Right atrium auricular region (tissue), 2 donors: ENCODE data around the gene CRABP1. TPM values are rescaled to one million over a fixed set of nuclear protein-coding genes. Genes with fewer than 3 reads are reported as not detected.

Source experiments
- DNase-seq: peaks from one replicate; pipeline ENCODE4 v3.0.0-alpha.2; 2019; ENCODE audit warnings: low spot score
- H3K27ac ChIP-seq, 2 donors: fragments of 200-600 bp; sonication (generic); 1 replicate in 1 of 2; 2 replicates in 1 of 2; pipeline ENCODE4 v1.5.1; 2016 to 2019
- H3K27me3 ChIP-seq, 2 donors: fragments of 200-600 bp; sonication (generic); one replicate each; pipeline versions ENCODE4 v1.5.1 to v1.6.0; 2017 to 2019
- H3K36me3 ChIP-seq: fragments of 200-600 bp; sonication (generic); one replicate; pipeline ENCODE4 v1.5.1; 2016
- H3K4me1 ChIP-seq, 2 donors: fragments of 200-600 bp; sonication (generic); one replicate each; pipeline versions ENCODE4 v1.5.1 to v1.6.0; 2017 to 2019
- H3K4me3 ChIP-seq, 2 donors: fragments of 200-600 bp; sonication (generic); 1 replicate in 1 of 2; 2 replicates in 1 of 2; pipeline ENCODE4 v1.5.1; 2017 to 2019; ENCODE audit warnings: mild to moderate bottlenecking in 1 of 2, moderate library complexity in 1 of 2
- H3K9me3 ChIP-seq, 2 donors: fragments of 200-600 bp; sonication (generic); one replicate each; pipeline ENCODE4 v1.5.1; 2019
- total RNA-seq, 2 donors: library from RNA; depleted of rRNA; stranded (reverse); fragments of >200 nt; gene quantifications; one replicate each; pipeline ENCODE4 v1.1.0, GENCODE V29; 2016
- TF ChIP-seq, protein P1 (sequence below), 2 donors: fragments of 200-600 bp; sonication (generic); IDR thresholded peaks; one replicate each; pipeline ENCODE4 v1.5.1; 2019; ENCODE audit warnings: antibody characterized with exemption in 2 of 2

CRABP1 gene
- total RNA-seq, 2 donors from 2014 or later: not detected

DNA sequence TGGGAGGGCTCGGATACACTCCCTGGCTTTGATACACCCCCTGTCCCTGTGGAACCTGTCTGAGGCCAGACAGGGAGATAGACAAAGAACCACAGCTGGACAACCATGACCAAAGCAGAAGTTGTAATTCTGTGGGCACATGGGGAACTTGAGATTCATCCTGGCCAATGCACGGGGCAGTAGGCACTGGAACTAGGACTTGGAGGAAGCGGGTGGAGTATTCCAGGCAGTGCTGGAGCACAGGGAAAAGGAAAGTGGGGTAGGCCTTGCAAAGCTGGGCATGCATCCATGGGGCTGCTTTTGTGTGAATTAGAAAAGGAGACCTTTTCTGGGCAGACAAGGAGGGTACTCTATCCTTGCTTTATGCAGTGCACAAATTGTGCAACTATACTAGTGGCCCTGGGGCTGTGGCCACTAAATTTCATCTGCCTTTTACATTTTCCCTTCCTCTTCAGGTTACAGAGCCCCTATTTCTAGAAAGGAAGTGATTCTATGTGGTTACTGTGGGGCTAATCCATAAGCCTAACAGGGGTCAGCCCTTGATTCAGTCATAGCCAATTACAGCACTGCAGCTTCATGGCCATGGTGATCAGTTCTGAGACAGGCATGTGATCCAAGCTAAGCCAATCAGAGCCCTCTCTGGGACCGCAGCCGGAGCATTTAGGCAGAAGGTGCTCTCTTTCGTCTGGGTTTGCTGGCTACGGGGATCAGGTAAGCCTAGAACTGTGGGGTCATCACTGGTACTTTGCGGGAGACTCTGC, 21.0 kb downstream of the CRABP1 start:
- Histone ChIP-seq H3K27me3 (no peaks in the 10 kb centered on the region), H3K9me3 (no peaks in the 10 kb centered on the region), H3K4me3 (no peak overlapping the region), H3K27ac (no peak overlapping the region), H3K36me3 (no peaks in the 10 kb centered on the region), H3K4me1 (peaks cover 0 to 4% of the 10 kb centered on the region in 2 donors)
- TF ChIP-seq, protein P1, sequence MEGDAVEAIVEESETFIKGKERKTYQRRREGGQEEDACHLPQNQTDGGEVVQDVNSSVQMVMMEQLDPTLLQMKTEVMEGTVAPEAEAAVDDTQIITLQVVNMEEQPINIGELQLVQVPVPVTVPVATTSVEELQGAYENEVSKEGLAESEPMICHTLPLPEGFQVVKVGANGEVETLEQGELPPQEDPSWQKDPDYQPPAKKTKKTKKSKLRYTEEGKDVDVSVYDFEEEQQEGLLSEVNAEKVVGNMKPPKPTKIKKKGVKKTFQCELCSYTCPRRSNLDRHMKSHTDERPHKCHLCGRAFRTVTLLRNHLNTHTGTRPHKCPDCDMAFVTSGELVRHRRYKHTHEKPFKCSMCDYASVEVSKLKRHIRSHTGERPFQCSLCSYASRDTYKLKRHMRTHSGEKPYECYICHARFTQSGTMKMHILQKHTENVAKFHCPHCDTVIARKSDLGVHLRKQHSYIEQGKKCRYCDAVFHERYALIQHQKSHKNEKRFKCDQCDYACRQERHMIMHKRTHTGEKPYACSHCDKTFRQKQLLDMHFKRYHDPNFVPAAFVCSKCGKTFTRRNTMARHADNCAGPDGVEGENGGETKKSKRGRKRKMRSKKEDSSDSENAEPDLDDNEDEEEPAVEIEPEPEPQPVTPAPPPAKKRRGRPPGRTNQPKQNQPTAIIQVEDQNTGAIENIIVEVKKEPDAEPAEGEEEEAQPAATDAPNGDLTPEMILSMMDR (IDR thresholded peaks at IDR 0.05): no peak
- no peak for DNase-seq

DNA sequence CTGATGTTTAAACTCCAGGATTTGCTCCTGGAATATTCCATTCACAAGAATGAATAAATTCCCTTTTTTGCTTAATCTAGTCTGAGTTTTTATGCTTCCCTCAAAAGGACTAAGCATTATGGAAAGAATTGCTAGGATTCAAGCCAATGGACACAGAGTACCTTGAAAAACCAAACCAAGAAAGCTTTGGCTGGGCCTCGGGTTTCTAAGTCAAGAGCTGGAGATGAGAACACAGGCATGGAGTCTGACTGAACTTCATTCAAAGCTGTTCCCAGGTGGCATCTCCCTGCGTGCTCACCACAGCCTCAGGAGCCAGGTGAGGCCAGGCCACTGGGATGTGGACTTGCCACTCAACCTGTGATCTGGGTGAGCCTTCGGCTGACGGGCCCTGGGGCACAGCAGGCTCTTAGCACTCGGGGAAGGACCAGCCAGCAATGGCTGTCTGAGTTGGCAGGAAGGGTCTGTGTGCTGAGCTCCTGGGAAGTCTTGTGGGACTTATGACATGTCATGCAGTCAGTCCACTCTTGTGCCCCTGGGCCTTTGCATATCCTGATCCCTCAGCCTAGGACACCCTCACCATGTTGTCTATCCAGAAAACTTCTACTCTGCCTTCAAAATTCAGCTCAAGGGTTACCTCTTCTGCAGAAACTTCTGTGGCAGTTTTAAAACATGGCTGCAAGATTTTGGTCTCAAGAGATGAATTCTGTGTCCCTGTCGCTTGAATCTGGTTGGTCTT, 21.8 kb downstream of the CRABP1 start:
- no peaks in the 10 kb centered on the region for H3K9me3 ChIP-seq
- TF ChIP-seq, protein P1 (IDR thresholded peaks at IDR 0.05): no peak
- H3K4me3 ChIP-seq: no peak overlapping the region
- no peak overlapping the region for H3K27ac ChIP-seq
- no peaks in the 10 kb centered on the region for H3K27me3 ChIP-seq
- H3K4me1 ChIP-seq: peaks cover 0 to 4% of the 10 kb centered on the region in 2 donors
- no peak for DNase-seq
- no peaks in the 10 kb centered on the region for H3K36me3 ChIP-seq

DNA sequence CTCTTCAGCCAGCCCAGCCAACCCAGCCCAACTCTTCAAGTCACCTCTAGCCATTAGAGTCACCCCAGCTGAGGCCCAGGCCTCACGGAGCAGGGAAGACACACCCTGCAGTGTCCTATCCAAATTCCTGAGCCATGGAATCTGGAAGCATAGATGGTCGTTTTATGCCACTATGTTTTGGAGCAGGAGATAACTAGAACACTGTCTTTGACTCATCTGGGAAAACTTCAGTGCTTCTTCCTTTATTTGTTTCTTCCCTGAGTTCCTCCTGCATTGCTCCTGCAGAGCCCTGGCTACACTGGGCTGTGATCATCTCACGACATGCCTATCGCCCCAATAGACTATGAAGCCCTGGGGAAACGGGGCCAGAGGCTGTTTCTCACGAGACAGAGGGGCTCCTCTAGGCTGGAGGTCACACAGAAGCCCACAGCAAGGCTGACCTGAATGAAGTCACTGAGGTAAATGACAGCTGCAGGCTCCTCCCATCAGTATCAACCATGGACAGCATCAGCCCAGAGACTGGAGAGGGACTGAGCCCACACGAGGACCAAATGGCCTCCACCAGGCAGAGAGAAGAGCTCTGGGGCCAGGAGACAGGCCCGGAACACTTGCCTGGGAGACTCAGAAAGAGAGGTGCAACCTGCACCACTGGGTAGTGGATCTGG, 22.7 kb downstream of the CRABP1 start:
- H3K4me1 ChIP-seq: peaks cover 0 to 4% of the 10 kb centered on the region in 2 donors
- no peak overlapping the region for H3K4me3 ChIP-seq
- DNase-seq: no peak
- H3K27ac ChIP-seq: no peak overlapping the region
- H3K36me3 ChIP-seq: no peaks in the 10 kb centered on the region
- TF ChIP-seq, protein P1 (IDR thresholded peaks at IDR 0.05): no peak
- no peaks in the 10 kb centered on the region for H3K27me3 ChIP-seq
- no peaks in the 10 kb centered on the region for H3K9me3 ChIP-seq

DNA sequence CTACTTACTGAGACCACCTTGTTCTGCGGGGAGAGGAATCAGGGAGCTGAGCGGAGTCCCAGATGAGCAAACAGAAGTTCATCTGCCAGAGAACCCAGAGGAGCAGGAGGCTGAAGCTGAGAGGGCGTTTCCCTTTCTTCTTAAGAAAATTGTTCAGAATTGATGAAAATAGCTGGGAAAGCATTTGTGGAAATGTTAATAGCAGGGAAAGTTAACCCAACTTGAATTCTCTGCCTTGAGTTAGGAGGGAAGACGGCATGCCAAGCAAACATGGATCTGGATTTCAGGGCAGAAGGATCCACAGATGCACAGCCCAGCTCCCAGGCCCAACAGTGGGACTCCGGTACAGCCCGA, 23.2 kb downstream of the CRABP1 start:
- Histone ChIP-seq H3K27ac (no peak overlapping the region), H3K4me3 (no peak overlapping the region)

DNA sequence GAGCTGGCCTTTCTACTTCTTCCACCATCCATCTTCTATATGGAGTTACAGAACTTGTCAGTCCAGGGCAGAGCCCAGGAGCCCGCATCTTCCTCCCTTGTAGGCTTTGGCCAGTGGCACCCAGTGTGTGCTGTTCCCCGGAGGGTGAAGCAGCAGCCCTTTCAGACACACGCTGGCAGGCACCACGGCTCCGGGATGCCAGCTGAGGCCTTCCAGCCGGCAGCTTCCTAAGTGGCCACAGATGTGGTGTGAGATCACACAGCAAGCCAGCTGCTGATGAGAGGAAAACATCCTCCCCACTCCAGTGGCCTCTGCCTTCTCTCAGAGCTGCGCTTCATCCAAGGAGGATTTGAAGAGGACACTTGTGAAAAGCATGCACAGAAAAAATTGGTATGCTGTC, 24.1 kb downstream of the CRABP1 start:
- H3K36me3 ChIP-seq: no peaks in the 10 kb centered on the region
- no peaks in the 10 kb centered on the region for H3K9me3 ChIP-seq
- TF ChIP-seq, protein P1 (IDR thresholded peaks at IDR 0.05): no peak
- peaks cover 0 to 4% of the 10 kb centered on the region in 2 donors for H3K4me1 ChIP-seq
- H3K27me3 ChIP-seq: no peaks in the 10 kb centered on the region
- no peak overlapping the region for H3K27ac ChIP-seq
- DNase-seq: no peak
- H3K4me3 ChIP-seq: no peak overlapping the region

More for the DNA sequence above, 23.2 kb downstream of the CRABP1 start:
- H3K36me3 ChIP-seq: no peaks in the 10 kb centered on the region
- H3K9me3 ChIP-seq: no peaks in the 10 kb centered on the region
- TF ChIP-seq, protein P1 (IDR thresholded peaks at IDR 0.05): no peak
- peaks cover 0 to 4% of the 10 kb centered on the region in 2 donors for H3K4me1 ChIP-seq
- no peaks in the 10 kb centered on the region for H3K27me3 ChIP-seq
- no peak for DNase-seq
